ENCODE measurements around the gene PFKFB2.

PFKFB2 gene

GRCh38 chr1:207077470-207078377 is 24.6 kb downstream of the PFKFB2 start:
- in situ Hi-C loops (cut with HindIII; ENCODE audit: low pct_ligation_motif_present, low sequenced_read_pairs), result loop anchor here (25.0 kb wide), 1 partner anchor 335 kb away; no protein-coding TSS in a partner anchor
- Histone ChIP-seq H3K36me3 (replicated peaks) (no peaks in the 10 kb centered on the region), H3K4me3 (ENCODE audit: low read depth, low read length) (no peak overlapping the region), H3K27ac (no peak overlapping the region), H3K27me3 (replicated peaks) (no peaks in the 10 kb centered on the region)
- peak; percentile 81 for DNase-seq
- TF ChIP-seq CTCF (IDR thresholded peaks at IDR 0.05; ENCODE audit: low read depth, low read length, missing control alignments), result peak; percentile 93

GRCh38 chr1:207078578-207079132 is 25.6 kb downstream of the PFKFB2 start:
- Histone ChIP-seq H3K27me3 (replicated peaks) (no peaks in the 10 kb centered on the region), H3K4me3 (ENCODE audit: low read depth, low read length) (no peak overlapping the region), H3K36me3 (replicated peaks) (no peaks in the 10 kb centered on the region), H3K27ac (no peak overlapping the region)
- TF ChIP-seq CTCF (IDR thresholded peaks at IDR 0.05; ENCODE audit: low read depth, low read length, missing control alignments), result no peak
- no peak for DNase-seq
- in situ Hi-C loops (cut with HindIII; ENCODE audit: low pct_ligation_motif_present, low sequenced_read_pairs), result loop anchor here (25.0 kb wide), 1 partner anchor 334 kb away; no protein-coding TSS in a partner anchor

- no peak for DNase-seq
- no peak overlapping the region for H3K4me3 ChIP-seq (ENCODE audit: low read depth, low read length)
- H3K27ac ChIP-seq, result no peak overlapping the region
- no peaks in the 10 kb centered on the region for H3K36me3 ChIP-seq (replicated peaks)
- H3K27me3 ChIP-seq (replicated peaks), result no peaks in the 10 kb centered on the region
- in situ Hi-C loops (cut with HindIII; ENCODE audit: low pct_ligation_motif_present, low sequenced_read_pairs), result loop anchor here (25.0 kb wide), 1 partner anchor 333 kb away; no protein-coding TSS in a partner anchor
- no peak for TF ChIP-seq CTCF (IDR thresholded peaks at IDR 0.05; ENCODE audit: low read depth, low read length, missing control alignments)
Observed at GRCh38 chr1:207079706-207080241, 26.7 kb downstream of the PFKFB2 start.

- in situ Hi-C loops (cut with HindIII; ENCODE audit: low pct_ligation_motif_present, low sequenced_read_pairs), result loop anchor here (25.0 kb wide), 1 partner anchor 331 kb away; no protein-coding TSS in a partner anchor
- TF ChIP-seq CTCF (IDR thresholded peaks at IDR 0.05; ENCODE audit: low read depth, low read length, missing control alignments), result no peak
- no peak for DNase-seq
- H3K4me3 ChIP-seq (ENCODE audit: low read depth, low read length), result no peak overlapping the region
- no peaks in the 10 kb centered on the region for H3K36me3 ChIP-seq (replicated peaks)
- no peak overlapping the region for H3K27ac ChIP-seq
- no peaks in the 10 kb centered on the region for H3K27me3 ChIP-seq (replicated peaks)
Observed at GRCh38 chr1:207081088-207081487, 28.0 kb downstream of the PFKFB2 start.

- Histone ChIP-seq H3K4me3 (ENCODE audit: low read depth, low read length) (no peak overlapping the region), H3K36me3 (replicated peaks) (no peaks in the 10 kb centered on the region), H3K27ac (no peak overlapping the region), H3K27me3 (replicated peaks) (no peaks in the 10 kb centered on the region)
- TF ChIP-seq CTCF (IDR thresholded peaks at IDR 0.05; ENCODE audit: low read depth, low read length, missing control alignments), result no peak
- in situ Hi-C loops (cut with HindIII; ENCODE audit: low pct_ligation_motif_present, low sequenced_read_pairs), result loop anchor here (25.0 kb wide), 1 partner anchor 330 kb away; no protein-coding TSS in a partner anchor
- DNase-seq, result no peak
Observed at GRCh38 chr1:207081806-207082205, 28.7 kb downstream of the PFKFB2 start.

Data from brain microvascular endothelial cell (primary cell).